ENCODE measurements around the gene CARD14. TPM values are rescaled to one million over a fixed set of nuclear protein-coding genes. Genes with fewer than 3 reads are reported as not detected.
A peak's percentile ranks its signal among the peaks of the same experiment; 100 is the strongest.

CARD14 gene
- total and polyA plus RNA-seq, 2 of the 13 experiments (the other 11 are each of a cell fraction or from before 2014, with no cell fraction given) = 0.11 TPM; not detected in 1

GRCh38 chr17:80220054-80220735 lies 50.4 kb downstream of the CARD14 start, which contains the start of the genes SGSH and SLC26A11 (continued):
- TF ChIP-seq TRIM22 (IDR thresholded peaks at IDR 0.05) (no peak), EHMT2 (IDR thresholded peaks at IDR 0.05; ENCODE audit: borderline replicate concordance, low read depth, low read length) (no peak), LCORL (IDR thresholded peaks at IDR 0.05) (no peak), LCORL (CRISPR knock-in tag; IDR thresholded peaks at IDR 0.05) (no peak), TRIM24 (CRISPR knock-in tag; IDR thresholded peaks at IDR 0.05) (no peak), MIXL1 (CRISPR knock-in tag; IDR thresholded peaks at IDR 0.05) (no peak), SOX5 (CRISPR knock-in tag; IDR thresholded peaks at IDR 0.05; ENCODE audit: borderline replicate concordance) (0 out of 2 replicates have a peak, but pooled peaks have one; percentile 8), HINFP (CRISPR knock-in tag; IDR thresholded peaks at IDR 0.05; ENCODE audit: low read depth) (0 out of 2 replicates have a peak, but pooled peaks have one; percentile 79), MIER2 (CRISPR knock-in tag; IDR thresholded peaks at IDR 0.05) (no peak), ZNF264 (CRISPR knock-in tag; IDR thresholded peaks at IDR 0.05) (no peak), TIGD3 (CRISPR knock-in tag; IDR thresholded peaks at IDR 0.05; ENCODE audit: borderline replicate concordance) (no peak), JUN (CRISPR knock-in tag; IDR thresholded peaks at IDR 0.05) (peak; percentile 57; the same call in 1 of the 2 replicates), EEA1 (CRISPR knock-in tag; IDR thresholded peaks at IDR 0.05; ENCODE audit: borderline replicate concordance) (peak; percentile 71; the same call in 1 of the 2 replicates), ZNF878 (CRISPR knock-in tag; IDR thresholded peaks at IDR 0.05) (no peak), ZNF549 (CRISPR knock-in tag; IDR thresholded peaks at IDR 0.05) (no peak)
- TF ChIP-seq, protein P1, sequence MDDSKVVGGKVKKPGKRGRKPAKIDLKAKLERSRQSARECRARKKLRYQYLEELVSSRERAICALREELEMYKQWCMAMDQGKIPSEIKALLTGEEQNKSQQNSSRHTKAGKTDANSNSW (CRISPR knock-in tag; IDR thresholded peaks at IDR 0.05; ENCODE audit: borderline replicate concordance) = no peak
- TF ChIP-seq, protein P2, sequence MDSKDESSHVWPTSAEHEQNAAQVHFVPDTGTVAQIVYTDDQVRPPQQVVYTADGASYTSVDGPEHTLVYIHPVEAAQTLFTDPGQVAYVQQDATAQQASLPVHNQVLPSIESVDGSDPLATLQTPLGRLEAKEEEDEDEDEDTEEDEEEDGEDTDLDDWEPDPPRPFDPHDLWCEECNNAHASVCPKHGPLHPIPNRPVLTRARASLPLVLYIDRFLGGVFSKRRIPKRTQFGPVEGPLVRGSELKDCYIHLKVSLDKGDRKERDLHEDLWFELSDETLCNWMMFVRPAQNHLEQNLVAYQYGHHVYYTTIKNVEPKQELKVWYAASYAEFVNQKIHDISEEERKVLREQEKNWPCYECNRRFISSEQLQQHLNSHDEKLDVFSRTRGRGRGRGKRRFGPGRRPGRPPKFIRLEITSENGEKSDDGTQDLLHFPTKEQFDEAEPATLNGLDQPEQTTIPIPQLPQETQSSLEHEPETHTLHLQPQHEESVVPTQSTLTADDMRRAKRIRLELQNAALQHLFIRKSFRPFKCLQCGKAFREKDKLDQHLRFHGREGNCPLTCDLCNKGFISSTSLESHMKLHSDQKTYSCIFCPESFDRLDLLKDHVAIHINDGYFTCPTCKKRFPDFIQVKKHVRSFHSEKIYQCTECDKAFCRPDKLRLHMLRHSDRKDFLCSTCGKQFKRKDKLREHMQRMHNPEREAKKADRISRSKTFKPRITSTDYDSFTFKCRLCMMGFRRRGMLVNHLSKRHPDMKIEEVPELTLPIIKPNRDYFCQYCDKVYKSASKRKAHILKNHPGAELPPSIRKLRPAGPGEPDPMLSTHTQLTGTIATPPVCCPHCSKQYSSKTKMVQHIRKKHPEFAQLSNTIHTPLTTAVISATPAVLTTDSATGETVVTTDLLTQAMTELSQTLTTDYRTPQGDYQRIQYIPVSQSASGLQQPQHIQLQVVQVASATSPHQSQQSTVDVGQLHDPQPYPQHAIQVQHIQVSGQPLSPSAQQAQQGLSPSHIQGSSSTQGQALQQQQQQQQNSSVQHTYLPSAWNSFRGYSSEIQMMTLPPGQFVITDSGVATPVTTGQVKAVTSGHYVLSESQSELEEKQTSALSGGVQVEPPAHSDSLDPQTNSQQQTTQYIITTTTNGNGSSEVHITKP (CRISPR knock-in tag; IDR thresholded peaks at IDR 0.05; ENCODE audit: low read depth) = no peak
- TF ChIP-seq, protein P3, sequence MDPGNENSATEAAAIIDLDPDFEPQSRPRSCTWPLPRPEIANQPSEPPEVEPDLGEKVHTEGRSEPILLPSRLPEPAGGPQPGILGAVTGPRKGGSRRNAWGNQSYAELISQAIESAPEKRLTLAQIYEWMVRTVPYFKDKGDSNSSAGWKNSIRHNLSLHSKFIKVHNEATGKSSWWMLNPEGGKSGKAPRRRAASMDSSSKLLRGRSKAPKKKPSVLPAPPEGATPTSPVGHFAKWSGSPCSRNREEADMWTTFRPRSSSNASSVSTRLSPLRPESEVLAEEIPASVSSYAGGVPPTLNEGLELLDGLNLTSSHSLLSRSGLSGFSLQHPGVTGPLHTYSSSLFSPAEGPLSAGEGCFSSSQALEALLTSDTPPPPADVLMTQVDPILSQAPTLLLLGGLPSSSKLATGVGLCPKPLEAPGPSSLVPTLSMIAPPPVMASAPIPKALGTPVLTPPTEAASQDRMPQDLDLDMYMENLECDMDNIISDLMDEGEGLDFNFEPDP (CRISPR knock-in tag; conservative IDR thresholded peaks at IDR 0.05) = no peak
- TF ChIP-seq, protein P4, sequence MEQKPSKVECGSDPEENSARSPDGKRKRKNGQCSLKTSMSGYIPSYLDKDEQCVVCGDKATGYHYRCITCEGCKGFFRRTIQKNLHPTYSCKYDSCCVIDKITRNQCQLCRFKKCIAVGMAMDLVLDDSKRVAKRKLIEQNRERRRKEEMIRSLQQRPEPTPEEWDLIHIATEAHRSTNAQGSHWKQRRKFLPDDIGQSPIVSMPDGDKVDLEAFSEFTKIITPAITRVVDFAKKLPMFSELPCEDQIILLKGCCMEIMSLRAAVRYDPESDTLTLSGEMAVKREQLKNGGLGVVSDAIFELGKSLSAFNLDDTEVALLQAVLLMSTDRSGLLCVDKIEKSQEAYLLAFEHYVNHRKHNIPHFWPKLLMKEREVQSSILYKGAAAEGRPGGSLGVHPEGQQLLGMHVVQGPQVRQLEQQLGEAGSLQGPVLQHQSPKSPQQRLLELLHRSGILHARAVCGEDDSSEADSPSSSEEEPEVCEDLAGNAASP (CRISPR knock-in tag; IDR thresholded peaks at IDR 0.05; ENCODE audit: borderline replicate concordance) = no peak
